GM12874 (cell line): ENCODE data around the gene CKAP2L.
A peak's percentile ranks its signal among the peaks of the same experiment; 100 is the strongest.

Experiments
- TF ChIP-seq, protein P1 (sequence below): IDR thresholded peaks from 2 replicates; pipeline ENCODE4 v1.5.1; 2011; ENCODE audit warnings: low read depth, mild to moderate bottlenecking, control low read depth, low read length, moderate library complexity; ENCODE audit not compliant: insufficient read depth

CKAP2L gene

DNA sequence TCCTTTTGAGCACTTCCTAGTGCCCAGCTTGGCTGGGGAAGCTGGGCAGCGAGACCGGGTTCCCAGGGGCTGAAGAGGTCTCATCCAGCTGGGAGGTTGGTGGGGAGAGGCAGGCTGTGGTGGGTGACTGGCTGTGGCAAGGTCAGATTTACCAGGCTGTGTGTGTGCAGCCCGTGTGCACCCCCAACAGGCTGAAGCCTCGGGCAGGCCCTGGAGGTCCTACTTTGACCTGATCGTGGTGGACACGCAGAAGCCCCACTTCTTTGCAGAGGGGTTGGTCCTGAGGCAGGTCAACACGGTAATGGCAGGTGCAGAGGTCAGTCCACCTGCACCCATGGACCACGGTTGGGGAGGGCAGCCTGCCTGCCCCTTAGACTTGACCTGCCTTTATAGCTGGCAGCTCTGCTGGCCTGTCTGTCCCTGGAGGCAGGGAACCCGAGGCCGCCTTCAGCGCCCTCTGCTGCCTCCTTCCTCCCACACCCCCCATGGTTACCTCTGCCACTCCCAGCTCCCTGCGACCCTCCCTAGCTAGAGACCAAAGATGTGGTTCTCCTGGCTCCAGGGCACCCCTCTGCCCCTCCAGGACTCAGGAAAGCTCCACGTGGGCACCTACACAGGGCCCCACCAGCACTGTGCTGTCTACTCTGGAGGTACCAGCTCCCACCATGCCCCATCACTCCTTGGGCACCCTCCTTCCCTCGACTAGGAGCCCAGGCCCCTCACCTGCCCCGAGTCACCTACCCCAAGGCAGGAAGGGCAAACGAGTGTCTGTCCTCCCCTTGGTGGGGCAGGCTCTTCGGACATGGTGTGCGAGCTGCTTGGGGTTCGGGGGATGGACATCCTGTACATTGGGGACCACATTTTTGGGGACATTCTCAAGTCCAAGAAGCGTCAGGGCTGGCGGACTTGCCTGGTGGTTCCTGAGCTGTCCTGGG is 39.6 kb downstream of the CKAP2L start:
- TF ChIP-seq, protein P1, sequence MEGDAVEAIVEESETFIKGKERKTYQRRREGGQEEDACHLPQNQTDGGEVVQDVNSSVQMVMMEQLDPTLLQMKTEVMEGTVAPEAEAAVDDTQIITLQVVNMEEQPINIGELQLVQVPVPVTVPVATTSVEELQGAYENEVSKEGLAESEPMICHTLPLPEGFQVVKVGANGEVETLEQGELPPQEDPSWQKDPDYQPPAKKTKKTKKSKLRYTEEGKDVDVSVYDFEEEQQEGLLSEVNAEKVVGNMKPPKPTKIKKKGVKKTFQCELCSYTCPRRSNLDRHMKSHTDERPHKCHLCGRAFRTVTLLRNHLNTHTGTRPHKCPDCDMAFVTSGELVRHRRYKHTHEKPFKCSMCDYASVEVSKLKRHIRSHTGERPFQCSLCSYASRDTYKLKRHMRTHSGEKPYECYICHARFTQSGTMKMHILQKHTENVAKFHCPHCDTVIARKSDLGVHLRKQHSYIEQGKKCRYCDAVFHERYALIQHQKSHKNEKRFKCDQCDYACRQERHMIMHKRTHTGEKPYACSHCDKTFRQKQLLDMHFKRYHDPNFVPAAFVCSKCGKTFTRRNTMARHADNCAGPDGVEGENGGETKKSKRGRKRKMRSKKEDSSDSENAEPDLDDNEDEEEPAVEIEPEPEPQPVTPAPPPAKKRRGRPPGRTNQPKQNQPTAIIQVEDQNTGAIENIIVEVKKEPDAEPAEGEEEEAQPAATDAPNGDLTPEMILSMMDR, result peak; percentile 64

DNA sequence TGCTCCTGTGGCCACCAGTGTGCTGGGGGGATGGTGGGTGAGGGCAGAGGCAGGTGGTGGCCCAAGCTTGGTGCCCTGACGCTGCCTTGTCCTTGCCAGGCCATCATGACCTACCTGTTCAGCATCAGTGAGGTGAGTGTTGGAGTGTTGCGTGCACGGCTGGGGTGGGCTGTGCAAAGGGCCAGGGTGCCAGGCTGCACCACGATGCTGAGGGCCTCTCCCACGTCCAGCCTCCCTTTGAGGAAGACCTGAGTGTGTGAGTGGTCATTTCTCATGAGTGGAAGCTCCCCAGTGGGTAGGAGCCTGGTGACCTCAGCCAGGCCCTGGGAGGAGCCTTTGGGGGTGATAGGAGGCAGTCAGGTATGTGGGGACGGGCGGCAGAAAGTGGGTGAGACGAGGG is 40.4 kb downstream of the CKAP2L start:
- TF ChIP-seq, protein P1, result no peak

DNA sequence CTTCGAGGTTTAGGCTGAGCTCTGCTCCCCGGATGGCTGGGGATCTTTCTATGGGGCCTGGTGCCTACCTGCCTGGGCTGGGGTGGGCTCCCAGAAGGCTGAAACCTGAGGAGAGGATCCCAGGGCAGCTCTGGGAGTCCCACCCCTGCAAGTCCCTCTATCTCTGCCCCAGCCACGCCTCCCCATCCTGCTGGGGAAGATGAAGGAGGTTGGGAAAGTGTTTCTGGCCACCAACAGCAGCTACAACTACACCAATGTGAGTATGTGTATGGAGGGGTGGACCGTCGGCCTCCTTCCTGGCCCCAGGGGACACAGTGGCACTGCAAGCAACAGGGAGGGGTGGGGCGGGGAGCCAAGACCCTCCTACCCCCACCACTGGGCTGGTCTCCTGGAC is 40.9 kb downstream of the CKAP2L start:
- TF ChIP-seq, protein P1, result no peak

DNA sequence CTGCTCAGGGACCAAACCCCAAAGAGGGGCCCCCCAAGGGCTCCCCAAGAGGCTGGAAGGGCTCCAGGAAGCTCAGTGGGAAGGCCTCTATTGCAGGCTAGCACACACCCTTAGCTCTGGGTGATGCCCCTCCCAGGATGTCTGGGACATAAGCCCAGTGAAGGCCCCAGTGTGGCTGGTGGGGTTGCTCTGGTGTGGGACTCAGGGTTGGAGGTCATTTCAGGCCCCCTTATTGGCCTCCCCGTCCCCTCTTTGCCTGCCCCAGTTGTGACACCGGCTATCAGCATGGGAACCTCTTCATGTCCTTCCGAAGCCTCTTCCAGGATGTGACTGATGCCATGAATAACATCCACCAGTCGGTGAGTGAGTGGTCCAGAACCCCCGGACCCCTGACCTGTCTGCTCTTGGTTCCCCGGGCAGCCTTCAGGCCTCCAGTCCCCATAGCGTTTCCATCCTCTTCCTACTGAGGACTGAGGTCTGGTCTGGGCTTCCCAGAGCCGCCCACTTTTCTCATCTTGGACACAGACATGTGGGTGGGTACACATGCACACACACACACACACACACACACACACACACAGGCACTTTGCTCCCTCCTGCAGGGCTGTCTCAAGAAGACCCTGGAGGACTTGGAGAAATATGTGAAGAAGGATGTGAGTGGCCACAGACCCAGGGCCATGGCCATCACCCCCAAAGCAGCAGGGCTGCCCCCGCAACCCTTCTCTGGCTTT is 41.4 kb downstream of the CKAP2L start:
- TF ChIP-seq, protein P1, result no peak

DNA sequence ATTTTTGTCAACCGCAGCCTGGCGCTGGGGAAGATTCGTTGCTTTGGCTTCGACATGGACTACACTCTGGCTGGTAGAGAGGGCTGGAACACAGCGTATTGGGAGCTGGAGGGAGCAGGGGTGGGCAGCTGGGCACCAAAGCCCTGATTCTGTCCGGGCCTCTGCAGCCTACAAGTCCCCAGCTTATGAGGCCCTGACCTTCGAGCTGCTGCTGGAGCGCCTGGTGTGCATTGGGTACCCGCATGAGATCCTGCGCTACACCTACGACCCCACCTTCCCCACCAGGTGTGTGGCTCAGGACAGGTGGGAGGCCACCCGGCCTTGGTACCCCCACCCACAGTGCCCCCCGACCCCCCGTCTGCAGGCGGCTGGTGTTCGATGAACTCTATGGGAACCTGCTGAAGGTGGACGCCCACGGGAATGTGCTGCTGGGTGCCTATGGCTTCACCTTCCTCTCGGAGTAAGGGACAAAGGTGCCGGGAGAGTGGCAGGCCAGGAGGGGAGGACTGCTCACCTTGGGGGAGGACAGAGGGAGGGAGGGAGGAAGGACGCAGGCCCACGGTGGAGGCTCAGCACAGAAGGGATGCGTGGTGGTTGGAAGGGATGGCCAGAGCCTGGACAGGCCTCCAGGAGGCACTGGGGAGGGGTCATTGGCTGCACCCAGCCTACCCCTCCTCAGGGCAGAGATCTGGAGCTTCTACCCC is 42.4 kb downstream of the CKAP2L start:
- TF ChIP-seq, protein P1, result no peak

DNA sequence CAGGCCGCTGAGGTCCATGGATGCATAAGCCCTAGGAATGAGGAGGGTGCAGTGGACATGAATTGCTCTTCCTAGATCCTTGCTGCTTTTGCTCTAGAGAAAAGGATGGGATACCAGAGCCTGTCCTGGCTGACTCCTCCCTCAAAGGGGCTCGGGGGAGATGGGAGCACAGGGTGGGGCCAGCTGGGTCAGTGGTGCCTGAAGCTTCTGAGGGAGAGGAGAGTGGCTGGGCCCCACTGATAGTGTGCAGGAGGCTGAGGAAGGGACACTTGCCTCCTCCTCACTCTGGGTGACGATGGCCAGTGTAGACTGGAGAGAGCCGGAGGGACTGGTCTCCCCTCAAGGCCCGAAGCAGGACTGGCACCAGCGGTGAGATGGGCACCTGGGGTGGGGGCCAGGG is 43.6 kb downstream of the CKAP2L start, which contains the start of gene NT5DC4:
Gene NT5DC4 (plus strand): TSS at position 236 of the 400 bp plus-strand sequence. CDS start 60 bp downstream, at position 296.
- TF ChIP-seq, protein P1, result no peak
